GM18868 (cell line): ENCODE results near the gene MMP13.
"Not testable (repeated sequence)": the region's sequence is repeated elsewhere in the genome, so short reads cannot be mapped to it uniquely, and the experiment has no call there.

Experiments
- ATAC-seq: cut with Tn5 transposase; IDR thresholded peaks from one replicate; pipeline ENCODE4 v1.9.1; 2021; ENCODE audit warnings: mild to moderate bottlenecking, moderate library complexity; ENCODE audit not compliant: unreplicated experiment

Gene MMP13

DNA sequence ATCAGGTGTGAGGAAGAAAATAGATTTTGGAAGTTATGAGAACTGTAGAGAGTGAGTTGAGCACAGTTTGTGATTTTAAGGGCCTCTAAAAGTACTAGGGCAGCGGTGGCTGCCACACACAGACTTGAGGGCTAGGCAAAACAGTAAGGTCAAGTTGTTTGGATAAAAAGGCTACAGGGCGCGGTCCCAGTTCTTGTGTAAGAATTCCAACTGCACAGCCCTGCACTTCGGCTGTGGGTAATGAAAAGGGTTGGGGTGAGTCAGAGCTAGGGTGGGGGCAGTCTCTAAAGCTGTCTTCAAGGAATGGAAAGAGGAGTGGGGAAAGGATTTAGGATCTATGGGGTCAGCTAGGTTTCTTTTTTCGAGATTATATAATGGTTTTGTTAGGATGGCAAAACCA is 49.7 kb downstream of the MMP13 start:
- ATAC-seq, result not testable (repeated sequence)

DNA sequence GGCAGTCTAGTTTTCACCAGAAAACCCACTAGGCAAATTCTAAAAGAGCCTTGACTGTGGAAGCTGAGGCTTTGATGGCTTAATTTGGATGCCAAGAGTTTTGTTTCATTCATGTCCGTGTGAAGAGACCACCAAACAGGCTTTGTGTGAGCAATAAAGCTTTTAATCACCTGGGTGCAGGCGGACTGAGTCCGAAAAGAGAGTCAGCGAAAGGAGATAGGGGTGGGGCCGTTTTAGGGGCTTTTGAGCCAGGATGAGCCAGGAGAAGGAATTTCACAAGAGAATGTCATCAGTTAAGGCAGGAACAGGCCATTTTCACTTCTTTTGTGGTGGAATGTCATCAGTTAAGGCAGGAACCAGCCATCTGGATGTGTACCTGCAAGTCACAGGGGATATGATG is 51.6 kb downstream of the MMP13 start:
- not testable (repeated sequence) for ATAC-seq

DNA sequence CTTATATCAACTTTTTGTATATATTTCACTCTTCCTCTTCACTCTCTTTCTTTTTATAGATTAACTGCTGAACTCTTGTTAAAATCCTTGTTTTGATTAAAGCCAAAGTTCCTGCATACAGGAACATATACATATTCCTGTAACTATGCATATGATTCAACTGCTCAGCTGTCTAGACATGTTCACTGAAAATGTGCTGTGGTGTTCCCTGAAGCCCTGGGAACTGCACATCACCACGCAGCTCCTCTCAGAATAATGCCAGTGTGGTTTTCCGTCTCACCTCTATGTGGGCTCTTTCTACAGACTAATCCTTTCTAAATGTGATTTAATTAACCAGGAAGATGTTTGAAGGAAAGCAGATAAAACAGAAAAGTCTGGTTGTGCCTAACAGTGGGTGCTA is 55.2 kb downstream of the MMP13 start:
- ATAC-seq, result no peak
